ENCODE results near the gene BMP6. TPM values are rescaled to one million over a fixed set of nuclear protein-coding genes. Genes with fewer than 3 reads are reported as not detected.

Gene BMP6
- total RNA-seq: 2.3 and 17.0 TPM in 2 replicates

DNA sequence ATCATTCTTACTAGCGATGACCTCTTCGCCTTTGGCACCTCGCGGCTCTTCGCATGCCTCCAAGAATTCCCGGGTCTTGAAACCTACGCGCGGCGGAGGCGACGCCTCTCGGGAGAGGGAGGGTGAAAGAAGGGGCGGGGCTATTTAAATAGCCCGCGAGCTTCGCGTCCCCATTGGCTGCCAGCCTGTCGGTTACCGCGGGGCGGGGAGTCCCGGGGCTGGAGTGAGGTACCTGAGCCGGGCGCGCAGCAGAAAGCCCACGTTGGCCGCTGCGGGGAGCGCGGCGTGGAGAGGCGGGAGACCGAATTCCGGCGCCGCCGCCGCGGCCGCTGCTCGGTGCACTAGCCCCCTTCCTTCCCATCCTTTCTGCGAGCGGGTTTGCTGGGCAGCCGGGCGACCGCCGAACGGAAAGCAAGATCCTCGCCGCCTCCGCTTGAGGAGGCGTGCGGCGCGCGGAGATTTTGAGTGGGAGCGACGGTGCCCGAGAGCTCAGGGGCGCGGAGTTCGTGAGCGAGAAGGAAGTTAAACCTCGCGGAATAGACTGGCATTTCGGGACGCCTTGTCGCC is at the start of gene BMP6:
Gene BMP6 (plus strand): TSS at position 251 of the 567 bp plus-strand sequence. CDS start 857 bp downstream, outside the sequence.

DNA sequence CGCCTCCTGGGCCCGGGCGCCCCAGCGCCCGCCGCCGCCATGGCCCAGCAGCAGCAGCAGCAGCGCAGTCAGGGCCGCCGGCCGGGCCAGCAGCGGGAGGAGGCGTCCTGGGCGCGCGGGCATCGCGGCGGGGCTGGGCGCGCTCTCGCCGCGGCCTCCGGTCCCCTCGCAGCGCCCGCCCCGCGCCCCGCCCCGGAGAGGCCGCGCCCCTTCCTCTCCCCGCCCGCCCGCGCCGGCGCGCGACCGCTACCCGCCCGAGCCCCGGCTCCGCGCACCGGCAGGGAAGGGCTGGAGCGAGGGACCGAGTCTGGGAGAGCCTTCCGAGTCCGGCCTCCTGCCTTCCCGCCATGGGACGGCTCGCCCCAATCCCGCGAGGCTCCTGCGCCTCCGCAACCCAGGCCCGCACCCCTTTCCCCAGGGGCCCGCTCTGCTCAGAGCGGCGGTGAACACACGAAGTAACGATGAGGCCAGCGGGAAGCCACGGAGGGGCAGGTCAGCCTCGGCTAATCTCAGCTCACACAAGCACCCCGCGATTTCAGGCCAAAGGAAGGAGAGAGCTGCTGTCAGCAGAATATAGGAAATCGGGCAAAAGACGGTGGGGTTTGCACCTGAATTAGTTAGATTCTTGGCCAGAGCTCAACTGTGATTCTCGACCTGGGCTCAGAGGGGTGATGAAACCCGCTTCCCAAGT is 184.9 kb downstream of the BMP6 start, which contains the start of gene TXNDC5:
Gene TXNDC5 (minus strand): TSS at position 135 of the 691 bp plus-strand sequence. CDS start 12 bp downstream, at position 123.

Other genes with a start within 250 kb of the BMP6 start
- gene DSP, start 184.4 kb upstream of the BMP6 start, total RNA-seq: 0.70 and 1.6 TPM in 2 replicates
- 6.8 and 7.8 TPM in 2 replicates for gene SNRNP48, start 135.9 kb upstream of the BMP6 start, total RNA-seq
- gene TXNDC5, start 184.7 kb downstream of the BMP6 start, total RNA-seq: 237 and 440 TPM in 2 replicates